KBM-7 (cell line): ENCODE measurements around the gene GOPC.
A peak's percentile ranks its signal among the peaks of the same experiment; 100 is the strongest.

Experiments
- DNase-seq: peaks from one replicate; pipeline ENCODE4 v3.0.0-alpha.2; 2015
- in situ Hi-C: fragments of 300-500 bp; cut with MboI; formaldehyde crosslinking; loops from 2 replicates; pipeline ENCODE4 v1.14.3; 2020; ENCODE audit warnings: low sequenced_read_pairs, low pct_unique_long_range_greater_than_20kb, mixed read lengths

GOPC gene

DNA sequence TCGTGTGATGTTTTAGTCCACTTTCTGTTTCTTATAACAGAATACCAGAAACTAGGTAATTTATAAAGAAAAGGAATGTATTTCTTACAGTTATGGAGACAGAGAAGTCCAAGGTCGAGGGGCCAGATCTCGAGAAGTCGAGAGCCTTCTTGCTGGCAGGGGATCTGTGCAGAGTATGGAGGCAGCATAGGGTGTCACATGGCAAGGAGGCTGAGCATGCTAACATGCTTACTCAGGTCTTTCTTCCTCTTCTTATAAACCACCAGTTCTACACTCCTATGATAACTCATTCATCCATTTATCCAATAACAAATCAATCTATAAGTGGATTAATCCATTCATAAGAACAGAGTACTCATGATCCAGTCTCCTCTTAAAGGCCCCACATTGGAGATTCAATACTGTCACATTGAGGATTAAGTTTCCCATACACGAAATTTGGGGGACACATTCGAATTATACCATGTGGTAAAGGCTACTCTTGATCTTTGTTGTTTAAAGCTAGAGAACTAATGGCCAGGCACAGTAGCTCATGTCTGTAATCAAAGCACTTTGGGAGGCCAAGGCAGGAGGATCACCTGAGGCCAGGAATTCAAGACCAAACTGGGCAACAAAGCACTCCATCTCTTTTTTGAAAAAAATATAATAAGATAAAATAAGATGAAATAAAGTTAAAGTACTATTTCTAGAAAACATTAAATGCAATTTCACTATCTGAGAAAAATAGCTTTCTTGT, 2.1 kb downstream of the GOPC start:
- DNase-seq: peak; percentile 62
- in situ Hi-C loops: no loop called here

DNA sequence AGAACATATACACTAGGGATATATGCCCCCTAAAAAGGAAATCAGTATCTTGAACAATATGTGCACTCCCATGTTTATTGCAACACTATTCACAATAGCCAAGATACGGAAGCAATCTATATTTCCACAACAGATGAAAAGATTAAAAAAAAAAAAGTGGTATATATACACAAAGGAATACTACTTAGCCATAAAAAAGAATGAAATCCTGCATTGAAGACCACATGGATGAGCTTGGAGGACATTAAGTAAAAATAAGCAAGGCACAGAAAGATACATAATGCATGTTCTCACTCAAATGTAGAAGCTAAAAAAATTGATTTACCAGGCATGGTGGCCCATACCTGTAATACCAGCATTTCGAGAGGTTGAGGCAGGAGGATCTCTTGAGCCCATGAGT, 4.6 kb downstream of the GOPC start:
- DNase-seq: no peak
- in situ Hi-C loops: no loop called here

DNA sequence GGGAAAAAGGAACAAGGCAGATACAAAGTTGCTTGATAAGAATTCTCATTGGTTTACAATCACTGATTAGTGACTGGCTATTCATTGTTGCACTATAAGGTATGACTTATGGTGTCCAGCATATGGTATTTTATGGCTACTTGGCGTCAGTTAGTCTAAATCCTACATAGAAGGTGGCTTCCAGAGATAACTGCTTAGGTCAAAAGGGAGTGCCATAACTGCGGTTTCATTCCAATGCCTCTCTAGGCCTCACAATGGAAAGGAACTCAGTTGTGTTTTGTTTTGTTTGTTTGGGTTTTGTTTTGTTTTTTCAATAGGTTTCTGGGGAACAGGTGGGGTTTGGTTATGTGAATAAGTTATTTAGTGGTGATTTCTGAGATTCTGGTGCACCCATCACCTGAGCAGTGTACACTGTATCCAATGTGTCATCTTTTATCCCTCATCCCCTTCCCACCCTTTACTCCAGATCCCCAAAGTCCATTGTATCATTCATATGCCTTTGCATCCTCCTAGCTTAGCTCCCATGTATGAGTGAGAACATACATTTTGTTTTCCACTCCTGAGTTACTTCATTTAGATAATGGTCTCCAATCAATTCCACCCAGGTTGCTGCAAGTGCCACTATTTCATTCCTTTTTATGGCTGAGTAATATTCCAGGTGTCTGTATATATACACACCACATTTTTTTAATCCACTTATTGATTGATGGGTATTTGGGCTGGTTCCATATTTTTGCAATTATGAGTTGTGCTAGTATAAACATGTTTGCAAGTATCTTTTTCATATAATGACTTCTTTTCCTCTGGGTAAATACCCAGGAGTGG, 7.0 kb downstream of the GOPC start:
- in situ Hi-C loops: no loop called here
- DNase-seq: no peak

DNA sequence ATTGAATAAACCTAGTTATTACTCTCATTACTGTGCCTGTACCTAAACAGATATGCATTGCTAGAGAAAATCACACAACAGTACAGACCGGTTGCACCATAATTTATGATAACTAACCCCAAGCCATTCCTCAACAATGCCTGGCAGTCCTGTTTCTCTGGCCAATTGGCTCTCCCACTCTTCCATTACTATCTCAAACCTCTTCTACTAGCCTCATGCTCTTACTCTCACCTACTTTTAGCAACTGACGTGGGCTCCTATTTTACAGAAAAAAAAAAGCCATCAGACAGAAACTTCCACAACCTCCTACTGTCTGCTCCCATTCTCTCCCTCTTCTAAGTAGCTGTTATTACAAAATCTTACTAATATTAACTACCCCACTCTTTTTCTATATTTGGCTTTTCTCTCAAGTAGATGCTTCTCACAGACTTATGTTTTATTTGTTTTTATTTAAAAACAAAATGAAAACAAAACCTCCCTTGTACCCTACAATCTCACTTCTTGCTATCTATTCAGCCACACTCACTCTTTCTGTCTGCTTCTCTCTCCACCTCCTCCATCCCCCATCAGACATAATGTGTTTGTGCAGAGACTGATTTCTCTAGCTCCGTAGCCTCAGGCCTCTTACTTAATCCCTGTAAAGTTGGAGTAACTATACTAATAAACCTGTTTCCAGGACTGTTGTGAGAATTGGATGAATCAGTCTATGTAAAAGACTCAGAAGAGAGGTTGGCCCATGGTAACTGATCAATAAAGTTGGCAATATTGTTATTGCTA, 9.1 kb downstream of the GOPC start:
- DNase-seq: no peak
- in situ Hi-C loops: no loop called here

DNA sequence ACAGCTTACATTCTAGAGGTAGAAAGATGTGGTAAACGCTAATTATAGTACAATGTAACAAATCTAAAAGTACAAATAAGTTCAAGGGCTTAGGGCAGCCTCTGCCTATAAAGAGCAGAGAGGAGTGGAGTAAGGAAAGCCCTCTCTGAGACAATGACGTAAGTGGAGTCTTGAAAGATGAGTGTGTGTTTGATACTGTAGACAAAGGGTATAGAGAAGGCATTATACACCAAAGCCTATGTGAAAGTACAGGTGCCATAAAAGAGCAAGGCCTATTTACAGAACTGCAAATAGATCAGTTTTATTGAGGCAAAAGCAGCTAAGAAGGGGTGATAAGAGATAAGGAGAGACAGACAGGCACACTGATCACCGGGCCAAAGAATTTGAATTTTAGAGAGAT, 10.9 kb downstream of the GOPC start:
- no peak for DNase-seq
- in situ Hi-C loops: no loop called here

DNA sequence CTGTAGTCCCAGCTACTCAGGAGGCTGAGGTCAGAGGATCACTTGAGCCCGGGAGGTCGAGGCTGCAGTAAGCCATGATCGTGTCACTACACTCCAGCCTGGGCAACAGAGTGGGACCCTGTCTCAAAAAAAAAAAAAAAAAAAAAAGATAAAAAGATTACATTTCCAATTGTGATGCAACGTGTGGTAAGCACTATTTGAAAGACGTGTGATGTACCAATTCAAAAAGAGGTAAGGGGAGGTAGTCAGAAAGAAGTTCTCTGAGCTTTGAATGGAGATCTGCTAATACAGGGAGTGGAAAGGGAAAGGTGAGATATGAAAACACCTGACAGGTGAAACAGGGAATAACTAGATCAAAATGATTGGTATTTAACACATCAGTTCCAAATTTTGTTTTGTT, 11.9 kb downstream of the GOPC start:
- in situ Hi-C loops: no loop called here

DNA sequence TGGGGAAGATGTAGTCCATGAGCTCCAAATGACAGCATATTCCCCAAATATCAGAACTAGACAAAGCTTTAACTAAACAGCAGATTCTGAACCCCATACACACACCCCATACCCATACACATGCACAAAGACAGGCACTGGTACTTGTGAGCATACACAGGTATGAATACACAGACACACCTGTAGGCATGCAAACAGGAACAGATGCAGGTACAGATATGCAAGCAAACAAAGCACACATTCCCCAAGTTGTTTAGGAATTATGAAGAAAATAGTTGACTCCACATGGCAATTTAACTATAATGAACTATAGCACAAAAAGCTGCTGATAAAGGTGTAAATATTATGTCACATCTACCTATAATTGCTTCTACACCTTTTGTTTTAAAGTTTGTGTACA, 16.7 kb downstream of the GOPC start:
- no peak for DNase-seq
- in situ Hi-C loops: no loop called here

More for the DNA sequence above, 11.9 kb downstream of the GOPC start:
- DNase-seq: no peak

DNA sequence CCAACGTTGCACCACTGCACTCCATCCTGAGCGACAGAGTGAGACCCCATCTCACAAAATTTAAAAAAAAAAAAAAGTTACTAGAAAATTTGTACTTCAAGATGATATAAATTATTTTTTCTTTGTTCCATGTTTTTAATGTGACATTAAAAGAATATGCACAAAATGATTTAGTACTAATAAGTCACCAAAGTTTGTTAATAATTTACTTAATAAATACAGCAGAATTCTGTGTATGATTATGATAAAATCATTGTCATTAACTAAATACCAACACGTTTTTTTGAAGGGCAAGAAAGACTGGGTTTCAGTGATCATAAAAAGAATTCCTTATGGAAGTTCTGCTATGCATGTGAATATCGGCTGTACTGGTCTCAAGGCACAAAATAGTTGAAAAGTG, 28.1 kb downstream of the GOPC start:
- in situ Hi-C loops: no loop called here
- DNase-seq: no peak

DNA sequence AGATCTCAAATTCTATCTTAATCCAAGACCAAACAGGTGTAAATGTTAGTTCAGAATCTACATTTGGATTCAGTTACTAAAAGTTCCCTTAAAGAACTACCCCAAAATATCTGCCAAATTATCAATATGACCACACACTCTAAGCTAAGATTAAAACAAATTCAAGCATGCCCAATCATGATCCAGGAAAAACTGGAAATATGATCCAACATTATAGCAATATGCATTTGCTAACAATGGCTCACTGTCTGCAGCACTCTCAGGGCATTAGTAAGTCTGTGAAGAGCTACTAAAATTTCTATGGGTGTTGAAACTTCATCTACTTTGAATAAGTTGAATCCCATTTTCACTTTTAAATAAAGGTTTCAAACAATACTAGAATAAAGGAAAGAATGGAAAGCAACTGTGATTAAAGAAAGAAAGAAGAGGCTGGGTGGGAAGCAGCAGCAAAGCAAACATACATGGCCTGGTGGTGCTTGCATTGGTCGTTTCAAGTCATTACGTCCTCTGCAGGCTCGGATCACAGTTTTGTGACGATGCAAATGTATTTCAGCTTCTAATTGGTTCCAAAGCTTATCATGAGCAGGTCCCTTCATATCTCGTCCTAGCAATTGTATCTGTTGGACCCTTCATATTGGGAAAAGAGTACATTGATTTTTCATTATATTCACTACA, 29.2 kb downstream of the GOPC start:
- DNase-seq: no peak
- in situ Hi-C loops: no loop called here

DNA sequence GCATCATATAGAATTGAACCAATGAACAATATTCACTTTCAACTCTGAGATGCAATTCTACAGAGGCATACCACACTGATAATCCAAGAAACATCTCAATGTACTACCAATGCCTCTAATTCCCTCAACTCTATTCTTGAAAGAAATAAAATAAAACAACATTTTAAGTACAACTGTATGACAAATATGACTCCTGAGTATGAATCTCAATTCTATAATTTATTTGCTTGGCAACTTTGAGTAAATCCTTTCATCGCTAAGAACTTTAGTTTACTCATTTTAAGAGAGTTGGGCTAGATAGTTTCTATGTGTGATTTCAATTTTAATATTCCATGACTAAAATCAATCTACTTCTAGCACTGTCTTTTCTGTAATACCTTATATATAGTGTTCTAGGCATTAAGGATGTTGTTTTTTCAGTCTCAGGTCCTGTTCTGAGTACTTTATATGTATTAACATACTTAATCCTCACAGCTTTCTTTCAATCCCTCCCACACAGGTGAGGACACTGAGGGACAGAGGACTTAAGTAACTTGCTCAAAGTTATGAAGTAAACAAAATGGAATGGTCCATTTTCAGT, 33.4 kb downstream of the GOPC start:
- in situ Hi-C loops: no loop called here
- no peak for DNase-seq

DNA sequence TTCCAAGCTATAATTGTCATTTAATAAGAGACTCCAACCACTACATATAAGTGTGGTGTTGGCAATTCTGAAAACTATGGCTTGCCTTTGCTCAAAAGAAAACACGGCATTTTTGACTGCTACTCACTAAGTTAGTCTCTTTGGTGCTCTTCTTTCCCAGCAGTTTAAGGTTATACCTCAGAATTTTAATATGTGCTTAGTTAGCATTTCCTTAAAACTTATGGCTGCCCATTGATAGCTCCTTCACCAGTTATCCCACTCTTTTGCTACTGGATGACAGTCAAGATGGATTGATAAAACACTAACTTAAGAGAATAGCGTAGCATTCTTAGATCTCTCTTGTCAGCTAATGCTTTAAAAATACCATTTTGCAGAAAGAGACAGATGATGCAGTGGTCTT, 34.1 kb downstream of the GOPC start:
- in situ Hi-C loops: no loop called here

DNA sequence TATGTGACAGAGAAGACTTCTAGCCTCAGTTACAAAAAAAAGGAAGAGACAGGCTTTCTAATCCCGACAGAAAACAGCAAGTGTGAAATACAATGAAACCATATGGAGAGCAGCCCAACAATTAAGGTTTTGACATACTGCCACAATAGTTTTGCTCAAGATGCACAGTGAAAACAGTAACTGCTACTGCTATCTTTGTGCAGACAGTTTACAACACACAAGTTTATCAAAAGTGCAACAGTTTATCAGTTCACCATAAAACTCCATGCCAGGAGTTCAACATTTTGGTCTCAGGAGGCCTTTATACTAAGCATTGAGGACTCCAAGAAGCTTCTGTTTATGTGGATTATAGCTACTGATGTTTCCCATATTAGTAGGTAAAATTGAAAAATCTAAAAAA, 37.6 kb downstream of the GOPC start:
- no peak for DNase-seq
- in situ Hi-C loops: no loop called here

More for the DNA sequence above, 34.1 kb downstream of the GOPC start:
- no peak for DNase-seq

DNA sequence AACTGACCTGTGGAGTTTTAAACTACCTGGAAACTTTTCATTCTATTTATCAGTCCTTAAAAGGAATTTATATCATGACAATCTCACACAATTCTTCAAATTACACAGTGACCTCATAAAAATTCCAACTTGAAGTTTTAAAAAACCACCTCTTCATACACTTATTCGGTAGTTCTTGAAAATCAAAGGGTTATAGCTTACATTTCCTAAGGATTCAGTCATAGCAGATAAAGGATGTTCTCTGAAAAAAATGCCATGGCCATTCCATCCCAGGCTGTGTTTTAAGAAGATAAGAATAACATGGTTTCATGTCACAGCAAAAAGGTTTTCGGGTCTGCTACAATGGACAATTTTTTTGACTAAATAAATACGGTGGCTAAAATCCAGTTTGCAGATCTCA, 41.2 kb downstream of the GOPC start:
- no peak for DNase-seq
- in situ Hi-C loops: no loop called here

DNA sequence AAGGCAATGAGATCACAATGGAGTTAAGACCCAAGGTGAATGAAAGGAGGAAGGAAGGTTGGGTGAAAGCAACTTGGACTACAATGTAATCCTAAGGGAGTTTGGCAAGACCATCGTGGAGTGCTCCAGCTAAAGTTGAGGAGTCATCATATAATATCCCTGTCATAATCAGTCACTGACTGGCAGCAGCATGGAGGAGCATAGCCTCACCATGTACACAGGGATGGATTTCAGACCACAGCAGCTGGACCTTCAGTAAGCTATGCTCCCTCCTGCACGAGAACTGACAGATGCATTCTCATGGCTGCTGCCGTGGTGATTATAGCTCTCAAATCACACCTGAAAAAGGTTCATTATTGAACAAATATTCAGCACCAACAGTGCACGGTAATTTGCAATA, 43.0 kb downstream of the GOPC start:
- in situ Hi-C loops: no loop called here
- no peak for DNase-seq

DNA sequence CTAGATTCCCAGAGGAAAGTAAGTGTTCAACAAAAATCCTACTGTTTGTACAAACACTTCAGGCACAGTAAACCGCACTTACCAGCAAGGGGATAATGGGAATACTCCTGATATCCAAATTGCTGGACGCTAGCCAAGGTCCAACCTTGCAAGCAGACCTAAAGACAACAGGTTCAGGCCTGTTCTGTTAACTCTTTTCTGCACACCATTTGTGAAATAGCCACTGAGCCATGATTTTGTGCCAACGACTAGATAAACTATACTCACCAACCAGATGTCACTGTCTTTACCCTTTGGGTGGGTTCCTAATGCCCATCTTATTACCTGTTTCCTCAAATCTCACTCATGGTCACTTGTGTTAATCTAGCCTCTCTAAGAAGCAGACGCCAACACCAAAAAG, 43.5 kb downstream of the GOPC start:
- no peak for DNase-seq
- in situ Hi-C loops: no loop called here

DNA sequence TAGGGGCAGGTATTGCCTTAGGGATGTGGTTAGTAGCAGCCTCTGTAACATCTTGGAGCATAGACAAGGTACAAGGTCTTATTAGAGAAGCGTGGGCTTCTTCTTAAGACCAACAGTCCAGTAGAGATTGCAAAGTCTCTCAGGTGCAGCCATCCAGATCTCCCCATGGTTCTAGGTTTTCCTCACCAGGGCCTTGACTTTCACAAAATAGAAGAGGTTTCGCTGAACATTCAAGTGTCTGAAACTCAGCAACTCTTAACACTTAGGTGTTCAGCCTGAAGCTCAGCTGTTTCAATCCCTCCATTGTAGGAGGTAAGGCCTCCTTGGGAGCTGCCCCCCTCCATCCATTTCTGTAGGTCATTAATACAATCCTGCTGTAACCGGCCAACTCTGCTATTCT, 44.4 kb downstream of the GOPC start:
- in situ Hi-C loops: no loop called here
- DNase-seq: no peak

DNA sequence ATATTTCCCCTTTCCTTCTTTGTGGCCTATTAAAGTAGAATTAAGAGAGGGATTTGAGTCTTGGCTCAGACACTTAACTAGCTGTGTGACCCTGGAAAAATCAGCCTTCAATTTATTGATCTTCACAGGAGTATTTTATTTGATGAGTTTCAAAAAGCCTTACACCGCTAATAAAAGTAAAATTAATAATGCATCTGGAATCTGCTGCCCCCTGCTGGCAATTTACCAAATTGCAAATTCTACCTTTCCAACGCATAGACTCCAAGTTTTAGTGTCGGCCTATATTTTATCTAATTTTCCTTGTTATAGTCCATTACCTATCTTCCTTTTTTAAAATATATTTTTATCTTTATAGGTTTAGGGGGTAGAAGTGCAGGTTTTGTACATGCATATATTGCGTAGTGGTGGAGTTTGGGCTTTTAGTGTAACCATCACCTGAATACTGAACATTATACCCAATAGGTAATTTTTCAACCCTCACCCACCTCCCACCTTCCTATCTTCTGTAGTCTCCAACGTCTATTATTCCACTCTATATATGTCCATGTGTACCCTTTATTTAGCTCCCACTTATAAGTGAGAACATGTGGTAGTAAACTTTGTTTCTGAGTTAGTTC, 46.3 kb downstream of the GOPC start:
- peak; percentile 47 for DNase-seq
- in situ Hi-C loops: no loop called here

DNA sequence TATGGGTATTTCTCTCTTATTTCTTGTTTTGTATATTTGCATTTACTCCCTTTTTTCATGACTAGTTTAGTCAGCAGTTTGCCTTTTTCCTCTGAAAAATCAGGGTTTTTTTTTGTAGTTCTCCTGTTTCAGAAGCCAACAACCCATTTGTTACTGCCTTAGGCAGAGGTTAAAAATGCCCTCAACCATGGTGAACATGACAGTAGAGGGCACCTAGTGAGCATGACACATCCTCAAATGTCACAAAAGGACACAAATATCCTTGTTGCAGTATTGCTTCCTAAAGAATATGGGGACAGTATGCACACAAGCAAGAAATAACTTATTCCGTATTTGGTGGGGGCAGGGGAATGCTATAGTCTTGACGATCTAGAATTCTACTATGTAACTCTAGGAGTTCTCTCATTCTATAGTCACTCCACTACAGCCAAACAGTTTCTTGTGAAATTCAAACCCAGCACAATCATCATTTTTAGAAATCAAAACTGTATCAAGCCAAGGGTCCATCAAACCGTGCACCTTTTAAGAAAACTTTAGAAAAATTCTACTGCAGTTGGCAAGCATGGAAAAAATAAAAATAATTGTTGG, 47.0 kb downstream of the GOPC start:
- in situ Hi-C loops: no loop called here
- DNase-seq: no peak
